ENCODE measurements around the gene TCHH.
A peak's percentile ranks its signal among the peaks of the same experiment; 100 is the strongest.

Gene TCHH

DNA sequence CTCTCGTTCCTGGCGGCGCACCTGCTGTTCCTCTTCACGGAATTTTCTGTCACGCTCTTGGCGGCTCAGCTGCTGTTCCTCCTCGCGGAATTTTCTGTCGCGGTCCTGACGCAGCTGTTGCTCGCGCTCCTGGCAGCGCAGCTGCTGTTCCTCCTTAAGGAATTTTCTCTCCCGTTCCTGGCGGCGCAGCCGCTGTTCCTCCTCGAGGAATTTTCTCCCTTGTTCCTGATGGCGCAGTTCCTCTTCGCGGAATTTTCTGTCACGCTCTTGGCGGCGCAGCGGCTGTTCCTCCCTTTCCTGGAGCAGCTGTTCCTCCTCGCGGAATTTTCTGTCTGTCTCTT, 6.4 kb downstream of the TCHH start:
- TF ChIP-seq, protein P1, sequence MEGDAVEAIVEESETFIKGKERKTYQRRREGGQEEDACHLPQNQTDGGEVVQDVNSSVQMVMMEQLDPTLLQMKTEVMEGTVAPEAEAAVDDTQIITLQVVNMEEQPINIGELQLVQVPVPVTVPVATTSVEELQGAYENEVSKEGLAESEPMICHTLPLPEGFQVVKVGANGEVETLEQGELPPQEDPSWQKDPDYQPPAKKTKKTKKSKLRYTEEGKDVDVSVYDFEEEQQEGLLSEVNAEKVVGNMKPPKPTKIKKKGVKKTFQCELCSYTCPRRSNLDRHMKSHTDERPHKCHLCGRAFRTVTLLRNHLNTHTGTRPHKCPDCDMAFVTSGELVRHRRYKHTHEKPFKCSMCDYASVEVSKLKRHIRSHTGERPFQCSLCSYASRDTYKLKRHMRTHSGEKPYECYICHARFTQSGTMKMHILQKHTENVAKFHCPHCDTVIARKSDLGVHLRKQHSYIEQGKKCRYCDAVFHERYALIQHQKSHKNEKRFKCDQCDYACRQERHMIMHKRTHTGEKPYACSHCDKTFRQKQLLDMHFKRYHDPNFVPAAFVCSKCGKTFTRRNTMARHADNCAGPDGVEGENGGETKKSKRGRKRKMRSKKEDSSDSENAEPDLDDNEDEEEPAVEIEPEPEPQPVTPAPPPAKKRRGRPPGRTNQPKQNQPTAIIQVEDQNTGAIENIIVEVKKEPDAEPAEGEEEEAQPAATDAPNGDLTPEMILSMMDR (IDR thresholded peaks at IDR 0.05), result no peak
- no peak for TF ChIP-seq ZFX (IDR thresholded peaks at IDR 0.05; ENCODE audit: borderline replicate concordance)
- H3K27ac ChIP-seq, result 0 out of 2 replicates have a peak overlapping the region, but pooled peaks have one; percentile 66

DNA sequence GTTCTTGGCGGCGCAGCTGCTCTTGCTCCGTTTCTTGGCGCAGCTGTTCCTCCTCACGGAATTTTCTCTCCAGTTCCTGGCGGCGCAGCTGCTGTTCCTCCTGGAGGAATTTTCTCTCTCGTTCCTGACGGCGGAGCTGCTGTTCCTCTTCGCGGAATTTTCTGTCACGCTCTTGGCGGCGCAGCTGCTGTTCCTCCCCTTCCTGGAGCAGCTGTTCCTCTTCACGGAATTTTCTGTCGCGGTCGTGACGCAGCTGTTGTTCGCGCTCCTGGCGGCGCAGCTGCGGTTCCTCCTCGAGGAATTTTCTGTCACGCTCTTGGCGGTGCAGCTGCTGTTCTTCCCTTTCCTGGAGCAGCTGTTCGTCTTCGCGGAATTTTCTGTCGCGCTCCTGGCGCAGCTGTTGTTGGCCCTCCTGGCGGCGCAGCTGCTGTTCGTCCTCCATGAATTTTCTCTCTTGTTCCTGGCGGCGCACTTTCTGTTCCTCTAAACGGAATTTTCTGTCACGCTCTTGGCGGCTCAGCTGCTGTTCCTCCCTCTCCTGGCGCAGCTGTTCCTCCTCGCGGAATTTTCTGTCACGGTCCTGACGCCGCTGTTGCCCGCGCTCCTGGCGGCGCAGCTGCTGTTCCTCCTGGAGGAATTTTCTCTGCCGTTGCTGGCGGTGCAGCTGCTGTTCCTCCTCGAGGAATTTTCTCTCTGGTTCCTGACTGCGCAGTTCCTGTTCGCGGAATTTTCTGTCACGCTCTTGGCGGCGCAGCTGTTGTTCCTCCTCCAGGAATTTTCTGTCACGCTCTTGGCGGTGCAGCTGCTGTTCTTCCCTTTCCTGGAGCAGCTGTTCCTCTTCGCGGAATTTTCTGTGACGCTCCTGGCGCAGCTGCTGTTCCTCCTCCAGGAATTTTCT, 7.0 kb downstream of the TCHH start:
- TF ChIP-seq, protein P1 (IDR thresholded peaks at IDR 0.05), result no peak
- no peak for TF ChIP-seq ZFX (IDR thresholded peaks at IDR 0.05; ENCODE audit: borderline replicate concordance)
- no peak overlapping the region for H3K27ac ChIP-seq

GRCh38 chr1:152107031-152107983, 7.9 kb downstream of the TCHH start:
- TF ChIP-seq, protein P1 (IDR thresholded peaks at IDR 0.05), result no peak
- no peak for TF ChIP-seq ZFX (IDR thresholded peaks at IDR 0.05; ENCODE audit: borderline replicate concordance)

DNA sequence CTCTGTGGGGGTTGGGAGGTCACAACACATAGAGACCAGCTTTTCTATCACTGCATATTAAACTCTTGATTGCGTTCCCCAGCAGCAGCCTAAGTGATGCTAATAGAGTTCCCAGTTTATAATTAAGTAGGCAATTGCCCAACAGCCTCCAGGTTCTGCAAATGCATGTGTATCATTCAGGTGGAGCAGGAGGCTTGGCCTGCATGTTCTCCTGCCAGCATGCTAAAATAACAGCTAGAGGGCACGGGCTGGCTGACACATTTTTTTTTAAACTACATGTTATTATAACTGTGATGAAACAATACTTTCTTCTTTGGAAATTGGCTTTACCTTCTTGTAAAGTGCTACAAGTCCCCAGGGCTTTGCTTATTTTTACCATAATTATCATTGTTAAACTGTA, 10.4 kb downstream of the TCHH start:
- H3K27ac ChIP-seq, result no peak overlapping the region
- TF ChIP-seq, protein P1 (IDR thresholded peaks at IDR 0.05), result no peak
- TF ChIP-seq ZFX (IDR thresholded peaks at IDR 0.05; ENCODE audit: borderline replicate concordance), result no peak

More at GRCh38 chr1:152107031-152107983, 7.9 kb downstream of the TCHH start:
- no peak overlapping the region for H3K27ac ChIP-seq

- TF ChIP-seq, protein P1 (IDR thresholded peaks at IDR 0.05), result no peak
- no peak for TF ChIP-seq ZFX (IDR thresholded peaks at IDR 0.05; ENCODE audit: borderline replicate concordance)
- no peak overlapping the region for H3K27ac ChIP-seq
These were observed 18.3 kb downstream of the TCHH start for GRCh38 chr1:152096931-152097330.

GRCh38 chr1:152089014-152089674, 26.1 kb downstream of the TCHH start, which contains the start of gene TCHHL1:
Gene TCHHL1 (minus strand): TSS chr1:152089064. CDS start chr1:152088143, 921 bp downstream.
- no peak within 1 kb of the TSS for H3K27ac ChIP-seq
- TF ChIP-seq ZFX (IDR thresholded peaks at IDR 0.05; ENCODE audit: borderline replicate concordance), result no peak
- TF ChIP-seq, protein P1 (IDR thresholded peaks at IDR 0.05), result no peak

All from 22Rv1 (cell line).